Spleen (tissue), 3 donors: ENCODE data around the gene GLYR1.

Source experiments
- POLR2A ChIP-seq, 3 donors: fragments of 450-650 bp; IDR thresholded peaks; one replicate each; pipeline ENCODE4 v1.5.1; 2017; ENCODE audit warnings: antibody characterized with exemption in 3 of 3, mild to moderate bottlenecking in 1 of 3
- POLR2AphosphoS5 ChIP-seq, 3 donors: sonication (generic); formaldehyde crosslinking; IDR thresholded peaks; one replicate each; pipeline ENCODE4 v1.5.1; 2017; ENCODE audit warnings: antibody characterized with exemption in 3 of 3

- TF ChIP-seq POLR2A (IDR thresholded peaks at IDR 0.05) (no peak), POLR2AphosphoS5 (IDR thresholded peaks at IDR 0.05) (no peak)
Observed at GRCh38 chr16:4772351-4772750, 74.7 kb downstream of the GLYR1 start.
